Measurements from ENCODE around the gene SPACA6. TPM values are rescaled to one million over a fixed set of nuclear protein-coding genes. Genes with fewer than 3 reads are reported as not detected.
"Not testable (repeated sequence)": the region's sequence is repeated elsewhere in the genome, so short reads cannot be mapped to it uniquely, and the experiment has no call there.

SPACA6 gene
- total RNA-seq, 4 donors from 2014 or later = 0.74 to 5.1 (median 3.6) TPM

GRCh38 chr19:51668216-51668615 is 24.9 kb upstream of the SPACA6 start:
- no peak for TF ChIP-seq POLR2A (IDR thresholded peaks at IDR 0.05)
- TF ChIP-seq, protein P1, sequence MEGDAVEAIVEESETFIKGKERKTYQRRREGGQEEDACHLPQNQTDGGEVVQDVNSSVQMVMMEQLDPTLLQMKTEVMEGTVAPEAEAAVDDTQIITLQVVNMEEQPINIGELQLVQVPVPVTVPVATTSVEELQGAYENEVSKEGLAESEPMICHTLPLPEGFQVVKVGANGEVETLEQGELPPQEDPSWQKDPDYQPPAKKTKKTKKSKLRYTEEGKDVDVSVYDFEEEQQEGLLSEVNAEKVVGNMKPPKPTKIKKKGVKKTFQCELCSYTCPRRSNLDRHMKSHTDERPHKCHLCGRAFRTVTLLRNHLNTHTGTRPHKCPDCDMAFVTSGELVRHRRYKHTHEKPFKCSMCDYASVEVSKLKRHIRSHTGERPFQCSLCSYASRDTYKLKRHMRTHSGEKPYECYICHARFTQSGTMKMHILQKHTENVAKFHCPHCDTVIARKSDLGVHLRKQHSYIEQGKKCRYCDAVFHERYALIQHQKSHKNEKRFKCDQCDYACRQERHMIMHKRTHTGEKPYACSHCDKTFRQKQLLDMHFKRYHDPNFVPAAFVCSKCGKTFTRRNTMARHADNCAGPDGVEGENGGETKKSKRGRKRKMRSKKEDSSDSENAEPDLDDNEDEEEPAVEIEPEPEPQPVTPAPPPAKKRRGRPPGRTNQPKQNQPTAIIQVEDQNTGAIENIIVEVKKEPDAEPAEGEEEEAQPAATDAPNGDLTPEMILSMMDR (IDR thresholded peaks at IDR 0.05) = no peak
- 88% methylated on average over 3 of the region's 3 CpGs for WGBS, 2 donors

GRCh38 chr19:51675911-51676565 is 17.1 kb upstream of the SPACA6 start:
- intact Hi-C loops (cut with DNase I; ENCODE audit: low total_unique reads); DNase-seq (ENCODE audit: low spot score in 2 of 2); H3K4me3 ChIP-seq (ENCODE audit: low read depth, poor library complexity, severe bottlenecking): not testable (repeated sequence)
- WGBS, 2 donors = 42 to 54% methylated on average over 7 of the region's 7 CpGs

More at GRCh38 chr19:51668216-51668615, 24.9 kb upstream of the SPACA6 start:
- intact Hi-C loops (cut with DNase I; ENCODE audit: low total_unique reads) = no loop called here
- no peak for DNase-seq (ENCODE audit: low spot score in 2 of 2)
- no peak overlapping the region for H3K4me3 ChIP-seq (ENCODE audit: low read depth, poor library complexity, severe bottlenecking)

- H3K4me3 ChIP-seq (ENCODE audit: low read depth, poor library complexity, severe bottlenecking) = no peak overlapping the region
- no peak for DNase-seq (ENCODE audit: low spot score in 2 of 2)
- intact Hi-C loops (cut with DNase I; ENCODE audit: low total_unique reads) = no loop called here
- TF ChIP-seq POLR2A (IDR thresholded peaks at IDR 0.05) = no peak
- TF ChIP-seq, protein P1 (IDR thresholded peaks at IDR 0.05) = no peak
- 67 to 75% methylated on average over 11 of the region's 11 CpGs for WGBS, 2 donors
These were observed 16.5 kb upstream of the SPACA6 start for GRCh38 chr19:51676566-51677083.

- 78 to 83% methylated on average over 1 of the region's 1 CpG for WGBS, 2 donors
- DNase-seq (ENCODE audit: low spot score in 2 of 2) = no peak
- intact Hi-C loops (cut with DNase I; ENCODE audit: low total_unique reads) = no loop called here
- no peak overlapping the region for H3K4me3 ChIP-seq (ENCODE audit: low read depth, poor library complexity, severe bottlenecking)
- TF ChIP-seq, protein P1 (IDR thresholded peaks at IDR 0.05) = no peak
- no peak for TF ChIP-seq POLR2A (IDR thresholded peaks at IDR 0.05)
These were observed 12.7 kb upstream of the SPACA6 start for GRCh38 chr19:51680474-51680873.

DNA sequence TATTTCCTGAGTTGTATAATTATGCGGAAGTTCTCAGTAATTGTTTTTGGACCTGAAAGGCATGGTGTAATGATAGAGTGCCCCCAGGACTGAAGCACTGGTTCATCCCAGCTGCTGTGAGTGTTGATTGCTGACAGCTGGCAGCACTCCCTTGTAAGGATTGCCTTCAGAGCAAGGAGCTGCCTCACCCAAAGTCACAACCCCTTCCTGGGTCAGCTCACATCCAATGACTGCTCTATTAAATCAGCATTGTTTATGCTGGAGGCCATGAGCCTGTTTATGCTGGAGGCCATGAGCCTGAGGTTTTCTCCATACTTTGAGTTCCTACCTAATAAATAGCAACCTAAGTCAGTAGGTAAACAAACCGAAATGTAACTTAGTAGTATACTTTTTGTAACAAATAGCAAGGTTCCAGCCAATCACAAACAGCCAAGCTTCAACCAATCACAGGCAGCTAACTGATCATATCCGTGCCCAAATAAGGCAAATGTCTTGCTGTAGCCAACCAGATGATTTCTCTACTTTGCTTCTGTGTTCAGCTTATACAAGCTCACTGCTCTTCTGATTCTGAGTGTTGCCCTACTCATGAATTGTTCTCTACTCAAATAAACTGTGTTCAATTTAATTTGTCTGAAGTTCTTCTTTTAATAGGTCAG is 11.7 kb upstream of the SPACA6 start:
- no peak overlapping the region for H3K4me3 ChIP-seq (ENCODE audit: low read depth, poor library complexity, severe bottlenecking)
- intact Hi-C loops (cut with DNase I; ENCODE audit: low total_unique reads) = no loop called here
- WGBS, 2 donors = 47 to 48% methylated on average over 3 of the region's 3 CpGs
- no peak for TF ChIP-seq POLR2A (IDR thresholded peaks at IDR 0.05)
- TF ChIP-seq, protein P1 (IDR thresholded peaks at IDR 0.05) = no peak
- no peak for DNase-seq (ENCODE audit: low spot score in 2 of 2)

- TF ChIP-seq, protein P1 (IDR thresholded peaks at IDR 0.05) = no peak
- TF ChIP-seq POLR2A (IDR thresholded peaks at IDR 0.05) = no peak
- DNase-seq (ENCODE audit: low spot score in 2 of 2) = no peak
- H3K4me3 ChIP-seq (ENCODE audit: low read depth, poor library complexity, severe bottlenecking) = no peak overlapping the region
- 52 to 59% methylated on average over 2 of the region's 2 CpGs for WGBS, 2 donors
- intact Hi-C loops (cut with DNase I; ENCODE audit: low total_unique reads) = no loop called here
These were observed 7.0 kb upstream of the SPACA6 start for GRCh38 chr19:51686171-51686570.
